PFSK-1 (cell line): ENCODE results near the gene NUDT4.

Experiments used
- FOXP2 ChIP-seq: optimal IDR thresholded peaks from 2 replicates; pipeline ENCODE3; 2011; ENCODE audit warnings: borderline replicate concordance, control low read depth, inconsistent platforms; ENCODE audit not compliant: insufficient read depth; ENCODE audit errors: extremely low read length, extremely low read depth
- POLR2AphosphoS5 ChIP-seq: IDR thresholded peaks from 2 replicates; pipeline ENCODE4 v1.6.1; 2012; ENCODE audit warnings: low read depth, mild to moderate bottlenecking, control low read depth, low read length, moderate library complexity
- SIN3A ChIP-seq: IDR thresholded peaks from 2 replicates; pipeline ENCODE4 v1.6.1; 2012; ENCODE audit warnings: mild to moderate bottlenecking, low read length, moderate library complexity, borderline replicate concordance; ENCODE audit not compliant: insufficient read depth
- TAF1 ChIP-seq: IDR thresholded peaks from 2 replicates; pipeline ENCODE4 v1.6.1; 2012; ENCODE audit warnings: low read length, control low read depth, borderline replicate concordance; ENCODE audit not compliant: insufficient read depth
- TF ChIP-seq, protein P1 (sequence below), 2 experiments: IDR thresholded peaks; 2 replicates each; pipeline versions ENCODE4 v1.6.1 to v1.8.0; 2011 to 2012; ENCODE audit warnings: low read depth in 2 of 2, low read length in 2 of 2, control low read depth in 1 of 2, inconsistent platforms in 1 of 2, mild to moderate bottlenecking in 1 of 2, moderate library complexity in 1 of 2; ENCODE audit not compliant: insufficient read depth in 1 of 2

NUDT4 gene

GRCh38 chr12:93426412-93426805, 48.7 kb downstream of the NUDT4 start:
- TF ChIP-seq POLR2AphosphoS5 (no peak), TAF1 (no peak), FOXP2 (no peak), SIN3A (no peak)
- TF ChIP-seq, protein P1, sequence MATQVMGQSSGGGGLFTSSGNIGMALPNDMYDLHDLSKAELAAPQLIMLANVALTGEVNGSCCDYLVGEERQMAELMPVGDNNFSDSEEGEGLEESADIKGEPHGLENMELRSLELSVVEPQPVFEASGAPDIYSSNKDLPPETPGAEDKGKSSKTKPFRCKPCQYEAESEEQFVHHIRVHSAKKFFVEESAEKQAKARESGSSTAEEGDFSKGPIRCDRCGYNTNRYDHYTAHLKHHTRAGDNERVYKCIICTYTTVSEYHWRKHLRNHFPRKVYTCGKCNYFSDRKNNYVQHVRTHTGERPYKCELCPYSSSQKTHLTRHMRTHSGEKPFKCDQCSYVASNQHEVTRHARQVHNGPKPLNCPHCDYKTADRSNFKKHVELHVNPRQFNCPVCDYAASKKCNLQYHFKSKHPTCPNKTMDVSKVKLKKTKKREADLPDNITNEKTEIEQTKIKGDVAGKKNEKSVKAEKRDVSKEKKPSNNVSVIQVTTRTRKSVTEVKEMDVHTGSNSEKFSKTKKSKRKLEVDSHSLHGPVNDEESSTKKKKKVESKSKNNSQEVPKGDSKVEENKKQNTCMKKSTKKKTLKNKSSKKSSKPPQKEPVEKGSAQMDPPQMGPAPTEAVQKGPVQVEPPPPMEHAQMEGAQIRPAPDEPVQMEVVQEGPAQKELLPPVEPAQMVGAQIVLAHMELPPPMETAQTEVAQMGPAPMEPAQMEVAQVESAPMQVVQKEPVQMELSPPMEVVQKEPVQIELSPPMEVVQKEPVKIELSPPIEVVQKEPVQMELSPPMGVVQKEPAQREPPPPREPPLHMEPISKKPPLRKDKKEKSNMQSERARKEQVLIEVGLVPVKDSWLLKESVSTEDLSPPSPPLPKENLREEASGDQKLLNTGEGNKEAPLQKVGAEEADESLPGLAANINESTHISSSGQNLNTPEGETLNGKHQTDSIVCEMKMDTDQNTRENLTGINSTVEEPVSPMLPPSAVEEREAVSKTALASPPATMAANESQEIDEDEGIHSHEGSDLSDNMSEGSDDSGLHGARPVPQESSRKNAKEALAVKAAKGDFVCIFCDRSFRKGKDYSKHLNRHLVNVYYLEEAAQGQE (IDR thresholded peaks at IDR 0.05; ENCODE audit: insufficient read depth in 1 of 2, low read depth in 2 of 2, low read length in 2 of 2) = no peak

GRCh38 chr12:93427779-93428564, 50.2 kb downstream of the NUDT4 start:
- no peak for TF ChIP-seq POLR2AphosphoS5
- TF ChIP-seq SIN3A = no peak
- TF ChIP-seq, protein P1 (IDR thresholded peaks at IDR 0.05; ENCODE audit: insufficient read depth in 1 of 2, low read depth in 2 of 2, low read length in 2 of 2) = no peak
- TF ChIP-seq TAF1 = no peak
- no peak for TF ChIP-seq FOXP2

DNA sequence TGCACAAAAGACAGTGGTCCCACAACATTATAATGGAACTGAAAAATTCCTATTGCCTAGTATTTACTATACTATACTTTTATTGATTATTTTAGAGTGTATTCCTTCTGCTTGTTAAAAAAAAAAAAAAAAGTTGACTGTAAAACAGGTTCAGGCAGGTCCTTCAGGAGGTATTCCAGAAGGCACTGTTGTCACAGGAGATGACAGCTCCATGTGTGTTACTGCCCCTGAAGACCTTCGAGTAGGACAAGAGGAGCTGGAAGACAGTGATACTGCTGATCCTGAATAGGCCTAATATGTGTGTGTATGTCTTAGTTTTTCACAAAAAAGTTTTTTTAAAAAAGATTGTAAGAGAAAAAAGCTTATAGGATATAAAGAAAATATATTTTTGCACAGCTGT, 51.7 kb downstream of the NUDT4 start:
- TF ChIP-seq TAF1 (no peak), FOXP2 (no peak), SIN3A (no peak)

- TF ChIP-seq FOXP2 (no peak), POLR2AphosphoS5 (no peak), SIN3A (no peak), TAF1 (no peak)
- TF ChIP-seq, protein P1 (IDR thresholded peaks at IDR 0.05; ENCODE audit: insufficient read depth in 1 of 2, low read depth in 2 of 2, low read length in 2 of 2) = no peak
These were observed 52.1 kb downstream of the NUDT4 start for GRCh38 chr12:93429852-93430251.

DNA sequence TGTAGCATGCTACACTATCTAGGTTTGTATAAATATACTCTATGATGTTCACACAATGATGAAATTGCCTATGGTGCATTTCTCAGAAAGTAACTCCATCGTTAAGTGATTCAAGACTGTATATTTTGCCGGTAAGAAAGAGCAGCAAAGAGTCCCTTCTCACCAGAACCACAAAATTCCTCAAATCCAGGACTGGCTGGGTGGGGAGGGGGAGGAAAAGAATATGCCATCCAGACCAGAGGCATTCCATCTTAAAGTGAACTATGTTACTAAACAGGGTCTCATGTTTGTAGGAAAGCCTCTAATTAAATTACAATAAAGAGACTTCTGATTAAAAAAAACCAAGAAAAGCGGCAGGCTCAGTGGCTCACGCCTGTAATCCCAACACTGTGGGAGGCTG, 52.6 kb downstream of the NUDT4 start:
- TF ChIP-seq POLR2AphosphoS5 = no peak
- no peak for TF ChIP-seq TAF1
- TF ChIP-seq, protein P1 (IDR thresholded peaks at IDR 0.05; ENCODE audit: insufficient read depth in 1 of 2, low read depth in 2 of 2, low read length in 2 of 2) = no peak
- TF ChIP-seq FOXP2 = no peak
- no peak for TF ChIP-seq SIN3A
